ENCODE measurements around the gene CTNNAL1.

- no peak for TF ChIP-seq POLR2AphosphoS5 (IDR thresholded peaks at IDR 0.05)
- TF ChIP-seq CTCF (IDR thresholded peaks at IDR 0.05): no peak
- TF ChIP-seq POLR2A (IDR thresholded peaks at IDR 0.05): no peak
- TF ChIP-seq EP300 (IDR thresholded peaks at IDR 0.05): no peak
These were observed 93.8 kb downstream of the CTNNAL1 start for GRCh38 chr9:108919517-108919916.
